GM19351 (cell line): ENCODE results near the gene CRHR1.

Experiments
- ATAC-seq: cut with Tn5 transposase; IDR thresholded peaks from one replicate; pipeline ENCODE4 v1.9.1; 2021; ENCODE audit warnings: mild to moderate bottlenecking, moderate library complexity; ENCODE audit not compliant: unreplicated experiment

The CRHR1 gene

DNA sequence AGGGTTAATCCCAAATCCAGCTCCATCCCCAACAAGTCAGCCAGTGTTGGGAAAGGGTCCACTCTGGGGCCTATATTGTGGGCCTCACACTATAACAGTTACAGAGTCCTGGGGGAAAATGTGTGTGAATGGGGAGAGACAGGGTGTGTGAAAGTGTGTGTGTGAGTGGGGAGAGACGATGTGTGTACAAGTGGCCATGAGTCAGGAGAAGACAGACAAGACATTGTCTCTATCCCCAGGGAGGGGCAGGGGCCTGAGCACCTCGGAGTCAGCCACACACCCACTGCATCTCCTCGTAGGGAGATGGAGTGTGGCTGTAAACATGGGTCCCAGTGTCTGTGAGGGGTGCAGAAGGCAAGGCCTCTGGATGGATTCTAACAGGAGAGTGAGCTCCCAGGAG, 2.9 kb downstream of the CRHR1 start:
- ATAC-seq, result no peak

- no peak for ATAC-seq
Observed at GRCh38 chr17:45787656-45788055, 3.5 kb downstream of the CRHR1 start.

DNA sequence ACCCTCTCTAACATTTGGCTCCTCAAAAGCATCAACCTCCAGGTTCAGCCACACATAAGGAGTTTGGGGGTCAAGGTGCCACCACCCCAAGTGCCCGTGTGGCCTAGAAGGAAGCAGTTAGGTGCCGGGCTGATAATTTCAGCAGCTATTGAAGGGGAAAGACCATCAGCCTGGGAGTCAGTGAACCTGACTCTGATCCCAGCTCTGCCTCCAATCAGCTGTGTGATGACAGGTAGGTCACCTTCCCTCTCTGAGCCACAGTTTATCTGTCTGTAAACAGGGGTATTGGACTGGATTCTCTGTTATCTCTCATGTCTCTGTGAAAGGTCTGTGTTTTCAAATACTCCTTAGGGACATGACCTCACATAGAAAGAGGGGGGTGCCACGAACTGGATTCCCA, 3.9 kb downstream of the CRHR1 start:
- ATAC-seq, result no peak

DNA sequence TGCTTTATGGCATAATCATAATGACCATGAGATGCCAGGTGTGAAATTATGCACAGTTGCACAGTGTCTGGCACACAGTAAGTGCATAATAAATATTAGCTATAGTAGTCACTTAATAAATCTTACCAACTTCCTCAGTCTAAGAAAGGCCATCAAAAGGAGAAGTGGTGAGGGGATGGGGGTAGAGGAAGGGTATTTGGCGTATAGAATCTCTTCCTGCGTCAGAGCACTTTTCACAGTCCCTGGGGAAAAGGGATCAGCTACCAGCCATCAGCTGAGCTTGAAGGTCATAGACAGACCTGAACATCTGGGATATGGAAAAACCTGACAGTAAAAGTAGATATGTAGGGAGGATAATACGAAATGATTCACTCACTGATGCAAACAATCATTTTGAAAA, 5.8 kb downstream of the CRHR1 start:
- ATAC-seq, result no peak

- no peak for ATAC-seq
Observed at GRCh38 chr17:45790296-45790922, 6.3 kb downstream of the CRHR1 start.

- ATAC-seq, result no peak
Observed at GRCh38 chr17:45791041-45791582, 7.0 kb downstream of the CRHR1 start.

GRCh38 chr17:45791935-45792334, 7.8 kb downstream of the CRHR1 start:
- no peak for ATAC-seq

DNA sequence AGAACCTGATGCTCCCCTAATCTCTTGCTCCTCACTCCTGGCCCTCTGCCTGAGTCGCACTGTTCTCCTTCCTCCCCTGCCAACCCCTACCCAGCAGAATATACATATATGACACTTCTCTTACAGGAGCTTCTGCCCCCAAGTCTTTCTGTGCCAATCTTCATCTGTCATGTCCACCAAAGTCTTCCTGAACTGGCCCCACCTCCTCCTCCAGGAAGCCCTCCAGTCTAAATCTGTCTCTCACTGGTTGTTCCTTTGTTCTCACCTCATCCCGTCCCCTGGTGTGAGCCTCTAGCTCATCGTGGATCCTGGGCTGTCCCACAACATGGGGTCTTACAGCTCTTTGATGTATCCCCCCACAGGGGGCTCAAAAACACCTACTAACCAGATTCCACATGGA, 8.3 kb downstream of the CRHR1 start:
- no peak for ATAC-seq

DNA sequence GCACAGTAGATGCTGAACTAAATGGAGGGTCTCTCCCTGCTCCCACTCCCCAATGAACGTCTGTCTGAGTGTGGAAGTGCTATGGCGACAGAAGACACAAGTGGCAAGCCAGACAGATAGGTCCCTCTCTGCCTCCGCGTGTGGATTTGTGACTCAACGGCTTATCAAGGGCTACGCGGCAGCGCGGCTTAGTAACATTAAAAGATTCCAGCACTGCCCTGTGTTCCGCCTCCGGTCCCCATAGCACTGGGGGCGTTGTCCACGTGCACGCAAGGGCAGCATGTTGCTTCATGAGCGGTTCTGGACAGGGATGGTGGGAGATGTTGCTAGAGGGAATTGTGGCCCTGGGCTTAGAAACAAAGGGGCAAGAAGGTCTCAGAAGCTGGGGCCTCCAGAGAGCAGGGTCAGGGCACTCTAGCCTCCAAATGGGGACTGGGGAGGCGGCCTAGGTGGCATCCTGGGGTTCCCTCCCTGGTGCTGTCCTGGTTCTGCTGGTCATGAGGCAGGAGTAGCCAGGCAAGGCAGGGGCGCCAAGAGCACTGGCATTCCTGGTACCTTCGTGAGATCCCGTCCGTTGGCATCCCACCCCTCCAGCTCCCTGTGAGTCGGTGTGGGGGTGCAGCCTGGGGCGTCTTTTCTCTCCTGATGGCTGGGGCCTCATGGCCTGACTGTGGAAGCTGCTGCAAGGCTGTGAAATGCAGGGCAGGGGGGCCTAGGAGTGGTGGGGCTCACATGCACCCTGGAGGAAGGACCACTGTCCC, 9.1 kb downstream of the CRHR1 start:
- ATAC-seq, result no peak

- no peak for ATAC-seq
Observed at GRCh38 chr17:45793999-45794540, 9.9 kb downstream of the CRHR1 start.

GRCh38 chr17:45794840-45795239, 10.7 kb downstream of the CRHR1 start:
- no peak for ATAC-seq

- ATAC-seq, result no peak
Observed at GRCh38 chr17:45800816-45801215, 16.7 kb downstream of the CRHR1 start.

- ATAC-seq, result no peak
Observed at GRCh38 chr17:45801421-45801820, 17.3 kb downstream of the CRHR1 start.

- ATAC-seq, result no peak
Observed at GRCh38 chr17:45808845-45809244, 24.7 kb downstream of the CRHR1 start.

DNA sequence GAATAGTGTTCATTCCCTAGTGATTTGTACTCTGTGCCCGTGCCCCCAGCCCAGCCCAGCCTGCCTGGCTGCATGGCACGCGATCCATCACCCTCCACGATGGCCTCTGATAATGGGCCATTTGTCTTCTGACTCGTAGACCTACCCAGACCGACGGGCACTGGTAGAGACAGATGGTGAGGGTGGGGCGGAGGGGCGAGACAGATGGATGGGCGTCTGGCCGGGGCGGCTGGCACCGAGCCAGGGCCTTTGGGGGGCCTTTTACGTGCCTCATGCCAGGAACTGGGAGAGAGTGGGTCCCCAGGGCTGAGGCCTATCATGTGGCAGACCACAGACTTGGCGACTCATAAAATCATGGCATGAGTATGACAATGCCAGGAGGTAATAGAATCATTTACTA, 25.4 kb downstream of the CRHR1 start:
- ATAC-seq, result no peak

GRCh38 chr17:45812102-45812501, 28.0 kb downstream of the CRHR1 start:
- no peak for ATAC-seq

- no peak for ATAC-seq
Observed at GRCh38 chr17:45813048-45813725, 29.1 kb downstream of the CRHR1 start.

GRCh38 chr17:45814622-45815606, 30.8 kb downstream of the CRHR1 start:
- no peak for ATAC-seq

DNA sequence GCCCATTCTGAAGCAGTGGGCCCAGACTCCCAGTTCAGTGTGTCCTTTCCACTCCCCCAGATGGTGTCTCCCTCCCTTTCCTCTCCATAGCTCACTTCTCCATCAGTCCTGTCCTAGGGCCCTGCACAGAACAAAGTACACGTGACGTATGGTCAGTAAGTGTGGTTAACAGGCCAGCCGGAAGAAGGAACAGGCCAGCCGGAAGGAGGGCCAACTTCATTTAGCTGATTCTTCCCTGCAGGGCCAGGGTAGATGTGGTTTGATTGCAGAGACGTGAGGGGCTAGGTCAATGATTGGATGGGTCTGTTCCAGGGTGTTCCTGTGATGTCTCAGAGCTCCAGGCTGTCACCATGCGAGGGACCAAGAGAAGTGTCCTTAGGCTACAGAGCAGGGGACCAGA, 31.6 kb downstream of the CRHR1 start:
- no peak for ATAC-seq

- ATAC-seq, result no peak
Observed at GRCh38 chr17:45818041-45818440, 33.9 kb downstream of the CRHR1 start.
